Measurements from ENCODE around the gene HTR2C. TPM values are rescaled to one million over a fixed set of nuclear protein-coding genes. Genes with fewer than 3 reads are reported as not detected.
A peak's percentile ranks its signal among the peaks of the same experiment; 100 is the strongest.

HTR2C gene
- total RNA-seq, 1 experiment from 2014 or later, result 1.5 TPM

GRCh38 chrX:114717921-114718320 lies 134.0 kb downstream of the HTR2C start:
- no peak overlapping the region for H2AFZ ChIP-seq (ENCODE audit: low read length)
- H2BK15ac ChIP-seq (ENCODE audit: low read depth, low read length), result no peak overlapping the region
- peak; percentile 77 for DNase-seq
- H3K14ac ChIP-seq (ENCODE audit: insufficient read depth, low read length), result no peak overlapping the region
- H3K18ac ChIP-seq (ENCODE audit: insufficient read length, low read depth, low read length), result no peak overlapping the region
- H3K27ac ChIP-seq (ENCODE audit: insufficient read length, low read depth, low read length), result no peak overlapping the region
- H3K27ac Mint-ChIP-seq, result no peak overlapping the region
- H3K4me1 ChIP-seq (ENCODE audit: insufficient read depth, low read length), result no peaks in the 10 kb centered on the region; the same call in 1 of the 2 replicates
- no peaks in the 10 kb centered on the region for H3K4me1 Mint-ChIP-seq
- H3K23me2 ChIP-seq (ENCODE audit: insufficient read length, low read depth, low read length, poor library complexity, severe bottlenecking), result no peaks in the 10 kb centered on the region
- no peak overlapping the region for H3T11ph ChIP-seq (ENCODE audit: low read length)
- H3K36me3 Mint-ChIP-seq (ENCODE audit: insufficient read depth in 1 of 3, low read depth in 3 of 3), result no peaks in the 10 kb centered on the region
- H3K27me3 ChIP-seq (ENCODE audit: insufficient read depth, low read length), result no peaks in the 10 kb centered on the region
- no CpG with 5 or more reads among the region's 6 CpGs for WGBS (ENCODE audit: extremely low coverage, insufficient read length, low lambda C conversion rate)
- H3K79me2 ChIP-seq (ENCODE audit: insufficient read depth, low read length), result no peaks in the 10 kb centered on the region
- H4K20me1 ChIP-seq (ENCODE audit: control insufficient read depth, insufficient read depth, insufficient read length), result no peaks in the 10 kb centered on the region
- peak; percentile 89 for TF ChIP-seq CTCF (conservative IDR thresholded peaks at IDR 0.05)
- H2BK5ac ChIP-seq (ENCODE audit: insufficient read length, low read length), result no peak overlapping the region
- no peak overlapping the region for H4K91ac ChIP-seq (ENCODE audit: insufficient read length, low read depth, low read length)
- H3K23ac ChIP-seq (ENCODE audit: insufficient read length, low read depth, low read length), result no peak overlapping the region
- no peak overlapping the region for H2BK120ac ChIP-seq (ENCODE audit: low read depth, low read length, poor library complexity, severe bottlenecking)
- no peak overlapping the region for H3K4ac ChIP-seq (ENCODE audit: low read depth, low read length)
- H2BK12ac ChIP-seq (ENCODE audit: insufficient read length, low read depth, low read length), result no peak overlapping the region
- no peak overlapping the region for H4K8ac ChIP-seq (replicated peaks; ENCODE audit: insufficient read length, low read depth, low read length)
- no peaks in the 10 kb centered on the region for H3K9me3 Mint-ChIP-seq
- no peak overlapping the region for H3K9ac ChIP-seq (ENCODE audit: extremely low read depth, insufficient read length, low read length)
- no peak overlapping the region for H2BK20ac ChIP-seq (ENCODE audit: low read depth, low read length, poor library complexity, severe bottlenecking)
- no peak overlapping the region for H3K56ac ChIP-seq (ENCODE audit: insufficient read length, low read depth, low read length)
- no peak overlapping the region for H2AK5ac ChIP-seq (ENCODE audit: insufficient read length, low read length)
- no peaks in the 10 kb centered on the region for H3K79me1 ChIP-seq (ENCODE audit: insufficient read depth, low read depth, low read length, poor library complexity, severe bottlenecking)
- H3K4me3 Mint-ChIP-seq, result no peak overlapping the region
- H4K5ac ChIP-seq (ENCODE audit: insufficient read length, low read depth, low read length), result no peak overlapping the region
- no peak overlapping the region for H3K4me2 ChIP-seq (ENCODE audit: insufficient read depth, insufficient read length, low read length)
- H3K27me3 Mint-ChIP-seq (ENCODE audit: low read depth), result no peaks in the 10 kb centered on the region
- no peaks in the 10 kb centered on the region for H3K9me3 ChIP-seq (ENCODE audit: control insufficient read depth, low read depth, low read length)

Measured in H9 (cell line).